IMR-90 (cell line): ENCODE data around the gene TAF10. TPM values are rescaled to one million over a fixed set of nuclear protein-coding genes. Genes with fewer than 3 reads are reported as not detected.

Experiments used
- ATAC-seq: fragments of 200-7000 bp; cut with Tn5 transposase; 2 replicates; pipeline ENCODE4 v1.9.1; 2020; ENCODE audit warnings: low read depth, mild to moderate bottlenecking, moderate library complexity
- BruUV-seq: library from RNA; stranded (reverse); fragments of 400-500 nt; replicated peaks from 2 replicates; lab custom pipeline; 2021; lab: Mats Ljungman, UMichigan
- CTCF ChIA-PET: fragments of 300-600 bp; formaldehyde crosslinking; extraction: SDS; loops from one replicate; lab custom pipeline; 2021; ENCODE audit warnings: antibody characterized with exemption; lab: Yijun Ruan, JAX
- POLR2A ChIA-PET: fragments of 300-600 bp; sonication (Branson Sonifier 250); formaldehyde crosslinking; loops from one replicate; lab custom pipeline; 2022; ENCODE audit warnings: antibody characterized with exemption; ENCODE audit not compliant: unreplicated experiment; lab: Charles Lee
- DNase-seq: peaks from one replicate; pipeline ENCODE4 v3.0.0; 2013
- H2AFZ ChIP-seq: replicated peaks from 2 replicates; pipeline ENCODE3; 2013; ENCODE audit warnings: low read length, mild to moderate bottlenecking; ENCODE audit not compliant: poor library complexity
- H2AK5ac ChIP-seq: 2 replicates; pipeline ENCODE4 v1.6.1; 2013; ENCODE audit warnings: low read depth, low read length, inconsistent platforms
- H2AK9ac ChIP-seq: replicated peaks from 2 replicates; pipeline ENCODE3; 2013; ENCODE audit warnings: mild to moderate bottlenecking, low read depth, low read length, moderate library complexity; ENCODE audit not compliant: poor library complexity
- H2BK120ac ChIP-seq: 2 replicates; pipeline ENCODE4 v1.6.1; 2013; ENCODE audit warnings: low read depth, low read length, inconsistent platforms
- H2BK15ac ChIP-seq: 3 replicates; pipeline ENCODE4 v1.6.1; 2013; ENCODE audit warnings: low read depth, low read length, inconsistent platforms
- H2BK20ac ChIP-seq: 2 replicates; pipeline ENCODE4 v1.6.1; 2013; ENCODE audit warnings: low read depth, mild to moderate bottlenecking, inconsistent platforms, low read length, moderate library complexity
- H2BK5ac ChIP-seq: 2 replicates; pipeline ENCODE4 v1.6.1; 2013; ENCODE audit warnings: mild to moderate bottlenecking, low read depth, low read length, inconsistent platforms; ENCODE audit not compliant: poor library complexity, severe bottlenecking
- H3K14ac ChIP-seq: replicated peaks from 2 replicates; pipeline ENCODE4 v1.6.1; 2013; ENCODE audit warnings: low read depth, low read length, inconsistent platforms
- H3K18ac ChIP-seq: 2 replicates; pipeline ENCODE4 v1.6.1; 2013; ENCODE audit warnings: low read depth, low read length, control low read depth
- H3K23ac ChIP-seq: 2 replicates; pipeline ENCODE4 v1.6.1; 2013; ENCODE audit warnings: low read depth, low read length, inconsistent platforms
- H3K27ac ChIP-seq: 2 replicates; pipeline ENCODE4 v1.5.1; 2013; ENCODE audit warnings: mild to moderate bottlenecking, control low read depth, low read length; ENCODE audit not compliant: insufficient read depth
- H3K27me3 ChIP-seq: 2 replicates; pipeline ENCODE4 v1.6.1; 2013; ENCODE audit warnings: low read length; ENCODE audit not compliant: control insufficient read depth, insufficient read depth
- H3K36me3 ChIP-seq: 2 replicates; pipeline ENCODE4 v1.6.1; 2013; ENCODE audit warnings: low read length, mixed read lengths; ENCODE audit not compliant: control insufficient read depth, insufficient read depth
- H3K4ac ChIP-seq: 2 replicates; pipeline ENCODE4 v1.6.1; 2013; ENCODE audit warnings: low read depth, low read length, inconsistent platforms
- H3K4me1 ChIP-seq: 2 replicates; pipeline ENCODE4 v1.6.1; 2013; ENCODE audit warnings: low read length, mixed read lengths; ENCODE audit not compliant: control insufficient read depth, insufficient read depth
- H3K4me2 ChIP-seq: 2 replicates; pipeline ENCODE4 v1.6.1; 2013; ENCODE audit warnings: low read depth, mild to moderate bottlenecking, control low read depth, low read length, moderate library complexity
- H3K4me3 ChIP-seq: 2 replicates; pipeline ENCODE4 v1.5.1; 2013; ENCODE audit warnings: low read depth, mild to moderate bottlenecking, control low read depth, low read length, moderate library complexity; ENCODE audit not compliant: insufficient read depth
- H3K56ac ChIP-seq: 2 replicates; pipeline ENCODE4 v1.6.1; 2013; ENCODE audit warnings: low read length, inconsistent platforms; ENCODE audit not compliant: insufficient read depth; ENCODE audit errors: extremely low read depth
- H3K79me1 ChIP-seq, 2 experiments: 2 replicates each; pipeline ENCODE4 v1.6.1; 2013; ENCODE audit warnings: low read length in 2 of 2, inconsistent platforms in 1 of 2, low read depth in 1 of 2
- H3K9ac ChIP-seq: 2 replicates; pipeline ENCODE4 v1.6.1; 2013; ENCODE audit warnings: low read depth, low read length, control low read depth
- H3K9me1 ChIP-seq: 2 replicates; pipeline ENCODE4 v1.6.1; 2013; ENCODE audit warnings: low read length, inconsistent platforms; ENCODE audit not compliant: insufficient read depth
- H3K9me3 ChIP-seq: 2 replicates; pipeline ENCODE4 v1.6.1; 2013; ENCODE audit warnings: low read length; ENCODE audit not compliant: control insufficient read depth, insufficient read depth
- H4K20me1 ChIP-seq: 2 replicates; pipeline ENCODE4 v1.6.1; 2013; ENCODE audit warnings: low read length, inconsistent platforms; ENCODE audit not compliant: insufficient read depth
- H4K5ac ChIP-seq: 2 replicates; pipeline ENCODE4 v1.6.1; 2013; ENCODE audit warnings: mild to moderate bottlenecking, low read depth, low read length, control low read depth
- H4K8ac ChIP-seq, 2 experiments: 2 replicates each; pipeline ENCODE4 v1.6.1; 2013; ENCODE audit warnings: low read depth in 2 of 2, low read length in 2 of 2, control low read depth in 1 of 2, inconsistent platforms in 1 of 2
- H4K91ac ChIP-seq: 2 replicates; pipeline ENCODE4 v1.6.1; 2013; ENCODE audit warnings: low read depth, low read length, inconsistent platforms; ENCODE audit not compliant: insufficient read depth
- BHLHE40 ChIP-seq: fragments of 150-350 bp; IDR thresholded peaks from 2 replicates; pipeline ENCODE4 v1.6.1; 2016; ENCODE audit warnings: mild to moderate bottlenecking, low read depth, low read length
- MAFK ChIP-seq: IDR thresholded peaks from 2 replicates; pipeline ENCODE4 v1.6.1; 2012; ENCODE audit warnings: low read depth, low read length, improper control_type of control experiment
- POLR2A ChIP-seq: IDR thresholded peaks from 2 replicates; pipeline ENCODE4 v1.6.1; 2012; ENCODE audit warnings: mild to moderate bottlenecking, low read depth, low read length
- WGBS, 2 experiments: methylation state at CpG; one replicate each; pipeline versions ENCODE4 v1.1.5 to v1.1.7; 2013; ENCODE audit warnings: missing lambda C conversion rate in 2 of 2; ENCODE audit not compliant: insufficient read length in 1 of 2; ENCODE audit errors: extremely low coverage in 2 of 2; 5-methylcytosine and 5-hydroxymethylcytosine counted together
- dilution Hi-C: fragments of 300-500 bp; cut with HindIII; formaldehyde crosslinking; loops from one replicate; pipeline ENCODE4 v1.14.3; 2018; ENCODE audit warnings: low sequenced_read_pairs; ENCODE audit not compliant: unreplicated experiment
- in situ Hi-C: fragments of 300-500 bp; cut with MboI; formaldehyde crosslinking; loops from 3 replicates; pipeline ENCODE4 v1.14.3; 2019; ENCODE audit warnings: low sequenced_read_pairs, inconsistent platforms, mixed read lengths
- intact Hi-C: fragments of 100-400 bp; cut with micrococcal nuclease; formaldehyde crosslinking; loops from 2 replicates; pipeline ENCODE4 v1.10.0; 2022
- polyA plus RNA-seq, 3 experiments: library from polyadenylated mRNA; depleted of rRNA; stranded (reverse); fragments of >200 nt; gene quantifications; 2 replicates each; pipeline ENCODE4 v1.2.3, GENCODE V29; 2012; ENCODE audit warnings: low replicate concordance in 1 of 3
- total RNA-seq: library from RNA; depleted of rRNA; stranded (reverse); fragments of >200 nt; gene quantifications from 2 replicates; pipeline ENCODE4 v1.2.3, GENCODE V29; 2012

Gene TAF10
- total and polyA plus RNA-seq, 2 of the 4 experiments (the other 2 are of a cell fraction): 18.6 to 132 TPM

- no peak overlapping the region for H3K23ac ChIP-seq
- no TSS peak for BruUV-seq
- TF ChIP-seq BHLHE40 (no peak), MAFK (no peak), POLR2A (no peak)
- CTCF ChIA-PET: no interaction called here
- no peak overlapping the region for H3K14ac ChIP-seq
- no peak overlapping the region for H2BK15ac ChIP-seq
- no peak overlapping the region for H2BK5ac ChIP-seq
- H3K56ac ChIP-seq: no peak overlapping the region
- peaks cover 2% of the 10 kb centered on the region; the same call in 1 of the 2 replicates for H3K9me3 ChIP-seq
- H3K27me3 ChIP-seq: no peaks in the 10 kb centered on the region
- no peak overlapping the region for H2BK120ac ChIP-seq
- no peak overlapping the region for H3K4me2 ChIP-seq
- intact Hi-C loops (no loop called here), dilution Hi-C loops (no loop called here), in situ Hi-C loops (no loop called here)
- WGBS, 2 experiments: no CpG with 5 or more reads among the region's 2 CpGs
- no peak overlapping the region for H3K4ac ChIP-seq
- DNase-seq: no peak
- H2BK20ac ChIP-seq: no peak overlapping the region
- H3K27ac ChIP-seq: no peak overlapping the region
- H3K9me1 ChIP-seq: peaks cover 10% of the 10 kb centered on the region; the same call in 1 of the 2 replicates
- H3K18ac ChIP-seq: no peak overlapping the region
- H2AFZ ChIP-seq: no peak overlapping the region
- ATAC-seq: no peak
- H4K8ac ChIP-seq: no peak overlapping the region
- no peak overlapping the region for H3K4me3 ChIP-seq
- H3K36me3 ChIP-seq: no peaks in the 10 kb centered on the region
- H3K79me1 ChIP-seq: peaks cover 0 to 6% of the 10 kb centered on the region in 2 experiments; a peak in 2 of 4 replicates
- POLR2A ChIA-PET: no interaction called here
- peaks cover 4% of the 10 kb centered on the region; the same call in 1 of the 2 replicates for H3K4me1 ChIP-seq
- no peak overlapping the region for H4K91ac ChIP-seq
- H4K5ac ChIP-seq: no peak overlapping the region
- H3K9ac ChIP-seq: no peak overlapping the region
- no peaks in the 10 kb centered on the region for H4K20me1 ChIP-seq
- no peak overlapping the region for H2AK9ac ChIP-seq
- no peak overlapping the region for H2AK5ac ChIP-seq
These were observed 32.3 kb downstream of the TAF10 start for GRCh38 chr11:6579681-6580080.
